Measurements from ENCODE around the gene COPB1. TPM values are rescaled to one million over a fixed set of nuclear protein-coding genes. Genes with fewer than 3 reads are reported as not detected.

Gene COPB1
- polyA plus RNA-seq, 1 of the 3 experiments (the other 2 are of a cell fraction): 81.0 TPM

DNA sequence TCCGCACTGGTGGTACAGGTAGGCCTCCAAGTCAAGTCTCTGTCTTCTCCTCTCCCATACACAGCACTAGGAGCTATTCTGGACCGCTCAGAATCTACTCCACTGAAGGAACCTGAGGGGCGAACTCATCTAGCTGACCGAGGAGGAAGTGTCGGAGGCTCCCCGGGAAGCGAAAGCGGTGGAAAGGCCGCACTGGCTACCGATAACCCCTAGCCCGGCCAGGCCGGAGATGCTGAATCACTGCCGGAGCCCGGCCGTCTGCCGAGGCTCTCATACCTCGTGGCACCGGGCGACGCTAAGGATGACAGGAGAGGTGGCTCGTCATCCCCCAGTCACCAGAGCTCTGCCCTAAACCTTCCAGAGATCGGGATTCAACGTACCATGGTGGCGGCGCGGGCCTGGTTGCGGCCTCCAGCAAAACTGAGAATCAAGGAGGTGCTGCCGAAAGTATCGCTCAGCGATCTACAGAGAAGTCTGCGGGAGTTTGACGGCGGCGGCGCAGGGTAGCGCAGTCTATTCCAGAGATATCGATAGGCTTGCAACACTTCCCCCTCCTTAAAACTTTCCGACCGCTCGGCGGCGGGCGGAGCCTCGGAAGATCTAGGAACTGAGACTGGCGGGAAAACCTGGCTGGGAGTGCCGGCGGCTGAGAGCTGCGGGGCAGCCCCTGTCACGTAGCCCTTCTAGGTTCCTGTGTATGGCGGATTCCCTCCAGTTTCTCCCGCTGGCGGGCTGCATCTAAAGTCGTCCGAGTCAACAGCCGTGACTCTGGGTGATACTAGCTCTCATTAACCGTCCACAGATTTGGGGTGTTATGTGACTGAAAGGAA lies 20.5 kb upstream of the COPB1 start, which contains the start of gene PSMA1:
PSMA1 (minus strand) TSS at position 470 of the 830 bp plus-strand sequence; CDS start at position 383, 87 bp downstream.
- Histone ChIP-seq H3K4me3 (ENCODE audit: low read depth in 2 of 2, low read length in 1 of 2) (peak within 1 kb of the TSS; percentile 81 to 85), H3K36me3 (replicated peaks in 1 of 2; ENCODE audit: control insufficient read depth in 1 of 2, insufficient read depth in 2 of 2, low read length in 1 of 2) (peaks cover 12 to 33% of the 10 kb centered on the region in 2 experiments), H3K4me2 (peak within 1 kb of the TSS; percentile 77), H3F3A (replicated peaks; ENCODE audit: insufficient read depth) (no peaks in the 10 kb centered on the region), H4K20me1 (ENCODE audit: insufficient read depth) (no peaks in the 10 kb centered on the region), H3K27me3 (ENCODE audit: insufficient read depth) (no peaks in the 10 kb centered on the region), H3K9ac (peak within 1 kb of the TSS; percentile 96), H3K27ac (ENCODE audit: low read depth in 2 of 2, low read length in 1 of 2) (peak within 1 kb of the TSS; percentile 89 to 92), H3K79me2 (ENCODE audit: insufficient read depth) (peaks cover 43% of the 10 kb centered on the region), H3K9me3 (no peaks in the 10 kb centered on the region), H2AFZ (ENCODE audit: low read depth) (peak within 1 kb of the TSS; percentile 98), H3K4me1 (ENCODE audit: control insufficient read depth in 1 of 2, insufficient read depth in 2 of 2, low read depth in 1 of 2, low read length in 1 of 2) (peaks cover 0 to 4% of the 10 kb centered on the region in 2 experiments; a peak in 2 of 4 replicates), H3K9me2 (no peaks in the 10 kb centered on the region)
- peak; percentile 85 for DNase-seq
- POLR2A ChIA-PET: interaction anchor here (1.2 to 1.7 kb wide), 3 partner anchors 20 to 372 kb away, joined by 7 to 12 read pairs (median 8); partner anchors contain the start of genes COPB1, CYP2R1 and PDE3B
- under 1% methylated on average over 49 of the region's 56 CpGs for WGBS (ENCODE audit: low lambda C conversion rate)
- CTCF ChIA-PET: interaction anchor here (0.6 to 1.5 kb wide), 3 partner anchors 65 to 388 kb away, joined by 3 to 4 read pairs (median 3); no protein-coding TSS in a partner anchor
- TF ChIP-seq EZH2phosphoT487 (IDR thresholded peaks at IDR 0.05; ENCODE audit: borderline replicate concordance, low read depth) (no peak), TCF12 (IDR thresholded peaks at IDR 0.05) (peak; percentile 54; the same call in 1 of the 2 replicates), FOXM1 (IDR thresholded peaks at IDR 0.05; ENCODE audit: low read depth) (no peak), NRF1 (IDR thresholded peaks at IDR 0.05; ENCODE audit: low read depth, low read length) (no peak), JUND (IDR thresholded peaks at IDR 0.05) (no peak), RXRA (IDR thresholded peaks at IDR 0.05; ENCODE audit: borderline replicate concordance, low read depth) (no peak), ELF1 (IDR thresholded peaks at IDR 0.05) (peak; percentile 72), MEF2A (IDR thresholded peaks at IDR 0.05; ENCODE audit: borderline replicate concordance, low read depth) (no peak), FOXJ3 (CRISPR knock-in tag; IDR thresholded peaks at IDR 0.05) (no peak), MXI1 (IDR thresholded peaks at IDR 0.05; ENCODE audit: low read depth, low read length) (peak; percentile 44; the same call in 1 of the 2 replicates), FOSL2 (IDR thresholded peaks at IDR 0.05; ENCODE audit: borderline replicate concordance, low read depth) (peak; percentile 29; the same call in 1 of the 2 replicates), SMC3 (IDR thresholded peaks at IDR 0.05; ENCODE audit: low read depth, low read length) (no peak), SIN3A (IDR thresholded peaks at IDR 0.05; ENCODE audit: borderline replicate concordance, low read depth, low read length) (peak; percentile 93), TEAD4 (IDR thresholded peaks at IDR 0.05; ENCODE audit: borderline replicate concordance, insufficient read depth) (no peak), RAD21 (IDR thresholded peaks at IDR 0.05; ENCODE audit: low read length) (no peak), GATA2 (CRISPR knock-in tag; IDR thresholded peaks at IDR 0.05) (no peak)
- TF ChIP-seq, protein P1, sequence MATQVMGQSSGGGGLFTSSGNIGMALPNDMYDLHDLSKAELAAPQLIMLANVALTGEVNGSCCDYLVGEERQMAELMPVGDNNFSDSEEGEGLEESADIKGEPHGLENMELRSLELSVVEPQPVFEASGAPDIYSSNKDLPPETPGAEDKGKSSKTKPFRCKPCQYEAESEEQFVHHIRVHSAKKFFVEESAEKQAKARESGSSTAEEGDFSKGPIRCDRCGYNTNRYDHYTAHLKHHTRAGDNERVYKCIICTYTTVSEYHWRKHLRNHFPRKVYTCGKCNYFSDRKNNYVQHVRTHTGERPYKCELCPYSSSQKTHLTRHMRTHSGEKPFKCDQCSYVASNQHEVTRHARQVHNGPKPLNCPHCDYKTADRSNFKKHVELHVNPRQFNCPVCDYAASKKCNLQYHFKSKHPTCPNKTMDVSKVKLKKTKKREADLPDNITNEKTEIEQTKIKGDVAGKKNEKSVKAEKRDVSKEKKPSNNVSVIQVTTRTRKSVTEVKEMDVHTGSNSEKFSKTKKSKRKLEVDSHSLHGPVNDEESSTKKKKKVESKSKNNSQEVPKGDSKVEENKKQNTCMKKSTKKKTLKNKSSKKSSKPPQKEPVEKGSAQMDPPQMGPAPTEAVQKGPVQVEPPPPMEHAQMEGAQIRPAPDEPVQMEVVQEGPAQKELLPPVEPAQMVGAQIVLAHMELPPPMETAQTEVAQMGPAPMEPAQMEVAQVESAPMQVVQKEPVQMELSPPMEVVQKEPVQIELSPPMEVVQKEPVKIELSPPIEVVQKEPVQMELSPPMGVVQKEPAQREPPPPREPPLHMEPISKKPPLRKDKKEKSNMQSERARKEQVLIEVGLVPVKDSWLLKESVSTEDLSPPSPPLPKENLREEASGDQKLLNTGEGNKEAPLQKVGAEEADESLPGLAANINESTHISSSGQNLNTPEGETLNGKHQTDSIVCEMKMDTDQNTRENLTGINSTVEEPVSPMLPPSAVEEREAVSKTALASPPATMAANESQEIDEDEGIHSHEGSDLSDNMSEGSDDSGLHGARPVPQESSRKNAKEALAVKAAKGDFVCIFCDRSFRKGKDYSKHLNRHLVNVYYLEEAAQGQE (IDR thresholded peaks at IDR 0.05; ENCODE audit: low read depth, low read length): peak; percentile 68
- TF ChIP-seq, protein P2, sequence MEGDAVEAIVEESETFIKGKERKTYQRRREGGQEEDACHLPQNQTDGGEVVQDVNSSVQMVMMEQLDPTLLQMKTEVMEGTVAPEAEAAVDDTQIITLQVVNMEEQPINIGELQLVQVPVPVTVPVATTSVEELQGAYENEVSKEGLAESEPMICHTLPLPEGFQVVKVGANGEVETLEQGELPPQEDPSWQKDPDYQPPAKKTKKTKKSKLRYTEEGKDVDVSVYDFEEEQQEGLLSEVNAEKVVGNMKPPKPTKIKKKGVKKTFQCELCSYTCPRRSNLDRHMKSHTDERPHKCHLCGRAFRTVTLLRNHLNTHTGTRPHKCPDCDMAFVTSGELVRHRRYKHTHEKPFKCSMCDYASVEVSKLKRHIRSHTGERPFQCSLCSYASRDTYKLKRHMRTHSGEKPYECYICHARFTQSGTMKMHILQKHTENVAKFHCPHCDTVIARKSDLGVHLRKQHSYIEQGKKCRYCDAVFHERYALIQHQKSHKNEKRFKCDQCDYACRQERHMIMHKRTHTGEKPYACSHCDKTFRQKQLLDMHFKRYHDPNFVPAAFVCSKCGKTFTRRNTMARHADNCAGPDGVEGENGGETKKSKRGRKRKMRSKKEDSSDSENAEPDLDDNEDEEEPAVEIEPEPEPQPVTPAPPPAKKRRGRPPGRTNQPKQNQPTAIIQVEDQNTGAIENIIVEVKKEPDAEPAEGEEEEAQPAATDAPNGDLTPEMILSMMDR (IDR thresholded peaks at IDR 0.05): 0 out of 2 replicates have a peak, but pooled peaks have one; percentile 9
- TF ChIP-seq, protein P3, sequence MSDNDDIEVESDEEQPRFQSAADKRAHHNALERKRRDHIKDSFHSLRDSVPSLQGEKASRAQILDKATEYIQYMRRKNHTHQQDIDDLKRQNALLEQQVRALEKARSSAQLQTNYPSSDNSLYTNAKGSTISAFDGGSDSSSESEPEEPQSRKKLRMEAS (IDR thresholded peaks at IDR 0.05; ENCODE audit: low read depth): peak; percentile 86
- TF ChIP-seq, protein P4, sequence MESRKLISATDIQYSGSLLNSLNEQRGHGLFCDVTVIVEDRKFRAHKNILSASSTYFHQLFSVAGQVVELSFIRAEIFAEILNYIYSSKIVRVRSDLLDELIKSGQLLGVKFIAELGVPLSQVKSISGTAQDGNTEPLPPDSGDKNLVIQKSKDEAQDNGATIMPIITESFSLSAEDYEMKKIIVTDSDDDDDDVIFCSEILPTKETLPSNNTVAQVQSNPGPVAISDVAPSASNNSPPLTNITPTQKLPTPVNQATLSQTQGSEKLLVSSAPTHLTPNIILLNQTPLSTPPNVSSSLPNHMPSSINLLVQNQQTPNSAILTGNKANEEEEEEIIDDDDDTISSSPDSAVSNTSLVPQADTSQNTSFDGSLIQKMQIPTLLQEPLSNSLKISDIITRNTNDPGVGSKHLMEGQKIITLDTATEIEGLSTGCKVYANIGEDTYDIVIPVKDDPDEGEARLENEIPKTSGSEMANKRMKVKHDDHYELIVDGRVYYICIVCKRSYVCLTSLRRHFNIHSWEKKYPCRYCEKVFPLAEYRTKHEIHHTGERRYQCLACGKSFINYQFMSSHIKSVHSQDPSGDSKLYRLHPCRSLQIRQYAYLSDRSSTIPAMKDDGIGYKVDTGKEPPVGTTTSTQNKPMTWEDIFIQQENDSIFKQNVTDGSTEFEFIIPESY (IDR thresholded peaks at IDR 0.05; ENCODE audit: borderline replicate concordance, low read depth): peak; percentile 62; the same call in 1 of the 2 replicates
- TF ChIP-seq, protein P5, sequence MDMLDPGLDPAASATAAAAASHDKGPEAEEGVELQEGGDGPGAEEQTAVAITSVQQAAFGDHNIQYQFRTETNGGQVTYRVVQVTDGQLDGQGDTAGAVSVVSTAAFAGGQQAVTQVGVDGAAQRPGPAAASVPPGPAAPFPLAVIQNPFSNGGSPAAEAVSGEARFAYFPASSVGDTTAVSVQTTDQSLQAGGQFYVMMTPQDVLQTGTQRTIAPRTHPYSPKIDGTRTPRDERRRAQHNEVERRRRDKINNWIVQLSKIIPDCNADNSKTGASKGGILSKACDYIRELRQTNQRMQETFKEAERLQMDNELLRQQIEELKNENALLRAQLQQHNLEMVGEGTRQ (IDR thresholded peaks at IDR 0.05; ENCODE audit: borderline replicate concordance, low read depth, low read length): no peak
- TF ChIP-seq, protein P6, sequence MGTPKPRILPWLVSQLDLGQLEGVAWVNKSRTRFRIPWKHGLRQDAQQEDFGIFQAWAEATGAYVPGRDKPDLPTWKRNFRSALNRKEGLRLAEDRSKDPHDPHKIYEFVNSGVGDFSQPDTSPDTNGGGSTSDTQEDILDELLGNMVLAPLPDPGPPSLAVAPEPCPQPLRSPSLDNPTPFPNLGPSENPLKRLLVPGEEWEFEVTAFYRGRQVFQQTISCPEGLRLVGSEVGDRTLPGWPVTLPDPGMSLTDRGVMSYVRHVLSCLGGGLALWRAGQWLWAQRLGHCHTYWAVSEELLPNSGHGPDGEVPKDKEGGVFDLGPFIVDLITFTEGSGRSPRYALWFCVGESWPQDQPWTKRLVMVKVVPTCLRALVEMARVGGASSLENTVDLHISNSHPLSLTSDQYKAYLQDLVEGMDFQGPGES (IDR thresholded peaks at IDR 0.05; ENCODE audit: low read depth, low read length): 0 out of 2 replicates have a peak, but pooled peaks have one; percentile 2
